Breast epithelium (tissue), 4 donors: Measurements from ENCODE around the gene MECR. TPM values are rescaled to one million over a fixed set of nuclear protein-coding genes. Genes with fewer than 3 reads are reported as not detected.

Experiments used
- DNase-seq, 2 donors: peaks; one replicate each; pipeline ENCODE4 v3.0.0-alpha.2; 2019; ENCODE audit warnings: low spot score in 2 of 2
- H3K27ac ChIP-seq, 2 donors: fragments of 200-600 bp; sonication (generic) in 1 of 2; one replicate each; pipeline ENCODE4 v1.5.1; 2016 to 2019; ENCODE audit warnings: mild to moderate bottlenecking in 1 of 2
- H3K27me3 ChIP-seq, 2 donors: fragments of 200-600 bp; sonication (generic) in 1 of 2; one replicate each; pipeline versions ENCODE4 v1.5.1 to v1.6.0; 2017 to 2019; ENCODE audit warnings: control low read depth in 1 of 2, mild to moderate bottlenecking in 1 of 2
- H3K36me3 ChIP-seq: fragments of 200-600 bp; one replicate; pipeline ENCODE4 v1.5.1; 2019
- H3K4me1 ChIP-seq, 2 donors: fragments of 200-600 bp; sonication (generic); one replicate each; pipeline ENCODE4 v1.5.1; 2016 to 2019; ENCODE audit warnings: control low read depth in 1 of 2
- H3K4me3 ChIP-seq, 3 donors: fragments of 200-600 bp; sonication (generic); 1 replicate in 2 of 3; 2 replicates in 1 of 3; pipeline ENCODE4 v1.5.1; 2016 to 2019; ENCODE audit warnings: mild to moderate bottlenecking in 3 of 3, moderate library complexity in 2 of 3
- H3K9me3 ChIP-seq, 2 donors: fragments of 200-600 bp; sonication (generic) in 1 of 2; one replicate each; pipeline ENCODE4 v1.5.1; 2016 to 2019; ENCODE audit warnings: control low read depth in 1 of 2
- CTCF ChIP-seq, 3 donors: fragments of 450-650 bp; IDR thresholded peaks; one replicate each; pipeline ENCODE4 v1.5.1; 2016 to 2017; ENCODE audit warnings: antibody characterized with exemption in 3 of 3, mild to moderate bottlenecking in 3 of 3, moderate library complexity in 3 of 3
- POLR2A ChIP-seq: fragments of 450-650 bp; IDR thresholded peaks from one replicate; pipeline ENCODE4 v1.6.1; 2016; ENCODE audit warnings: antibody characterized with exemption, mild to moderate bottlenecking, moderate library complexity
- POLR2AphosphoS5 ChIP-seq, 3 donors: sonication (generic); formaldehyde crosslinking; IDR thresholded peaks; one replicate each; pipeline ENCODE4 v1.6.1; 2017; ENCODE audit warnings: antibody characterized with exemption in 3 of 3
- intact Hi-C: fragments of 100-400 bp; cut with DNase I; formaldehyde crosslinking; loops from one replicate; pipeline ENCODE4 v1.15.1; 2023; ENCODE audit warnings: low total_unique reads
- total RNA-seq, 3 donors: library from RNA; depleted of rRNA; stranded (reverse); fragments of >200 nt; gene quantifications; one replicate each; pipeline ENCODE4 v1.1.0, GENCODE V29; 2016

MECR gene
- total RNA-seq, 3 donors from 2014 or later: 21.0 to 23.3 (median 21.3) TPM

- Histone ChIP-seq H3K9me3 (no peaks in the 10 kb centered on the region), H3K4me1 (no peaks in the 10 kb centered on the region), H3K4me3 (no peak overlapping the region), H3K27me3 (no peaks in the 10 kb centered on the region), H3K27ac (no peak overlapping the region), H3K36me3 (no peaks in the 10 kb centered on the region)
- no peak for TF ChIP-seq POLR2A
- TF ChIP-seq POLR2AphosphoS5 (IDR thresholded peaks at IDR 0.05): no peak
- no peak for TF ChIP-seq CTCF (IDR thresholded peaks at IDR 0.05)
- DNase-seq: no peak
- intact Hi-C loops: no loop called here
These were observed 17.0 kb upstream of the MECR start for GRCh38 chr1:29247571-29248273.

GRCh38 chr1:29247044-29247443, 16.3 kb upstream of the MECR start:
- no peak for DNase-seq
- Histone ChIP-seq H3K36me3 (no peaks in the 10 kb centered on the region), H3K9me3 (no peaks in the 10 kb centered on the region), H3K4me1 (no peaks in the 10 kb centered on the region), H3K27me3 (no peaks in the 10 kb centered on the region), H3K4me3 (no peak overlapping the region), H3K27ac (no peak overlapping the region)
- TF ChIP-seq POLR2A (no peak), POLR2AphosphoS5 (IDR thresholded peaks at IDR 0.05) (no peak), CTCF (IDR thresholded peaks at IDR 0.05) (no peak)
- intact Hi-C loops: no loop called here

GRCh38 chr1:29245876-29246275, 15.1 kb upstream of the MECR start:
- DNase-seq: no peak
- no peak for TF ChIP-seq POLR2AphosphoS5 (IDR thresholded peaks at IDR 0.05)
- no peak for TF ChIP-seq POLR2A
- peak in 2 of 3 donors; percentile 17 to 28 for TF ChIP-seq CTCF (IDR thresholded peaks at IDR 0.05)
- no peak overlapping the region for H3K27ac ChIP-seq
- H3K36me3 ChIP-seq: no peaks in the 10 kb centered on the region
- no peaks in the 10 kb centered on the region for H3K27me3 ChIP-seq
- H3K9me3 ChIP-seq: no peaks in the 10 kb centered on the region
- no peak overlapping the region for H3K4me3 ChIP-seq
- H3K4me1 ChIP-seq: no peaks in the 10 kb centered on the region
- intact Hi-C loops: no loop called here

GRCh38 chr1:29245261-29245660, 14.5 kb upstream of the MECR start:
- H3K27ac ChIP-seq: no peak overlapping the region
- H3K4me3 ChIP-seq: no peak overlapping the region
- intact Hi-C loops: no loop called here
- no peak for TF ChIP-seq CTCF (IDR thresholded peaks at IDR 0.05)
- TF ChIP-seq POLR2AphosphoS5 (IDR thresholded peaks at IDR 0.05): no peak
- no peak for TF ChIP-seq POLR2A
- H3K27me3 ChIP-seq: no peaks in the 10 kb centered on the region
- no peak for DNase-seq
- H3K9me3 ChIP-seq: no peaks in the 10 kb centered on the region
- H3K36me3 ChIP-seq: no peaks in the 10 kb centered on the region
- H3K4me1 ChIP-seq: no peaks in the 10 kb centered on the region

- Histone ChIP-seq H3K4me1 (peaks cover 0 to 12% of the 10 kb centered on the region in 2 donors), H3K27me3 (no peaks in the 10 kb centered on the region), H3K27ac (peak overlapping the region in 1 of 2 donors; percentile 7), H3K9me3 (no peaks in the 10 kb centered on the region), H3K4me3 (no peak overlapping the region), H3K36me3 (no peaks in the 10 kb centered on the region)
- no peak for DNase-seq
- intact Hi-C loops: no loop called here
- TF ChIP-seq CTCF (IDR thresholded peaks at IDR 0.05): no peak
- TF ChIP-seq POLR2A: no peak
- no peak for TF ChIP-seq POLR2AphosphoS5 (IDR thresholded peaks at IDR 0.05)
These were observed 13.1 kb upstream of the MECR start for GRCh38 chr1:29243871-29244200.
